Fibroblast of skin of right quadriceps (primary cell): ENCODE measurements around the gene TMPRSS9.
"Not testable (repeated sequence)": the region's sequence is repeated elsewhere in the genome, so short reads cannot be mapped to it uniquely, and the experiment has no call there.

Experiments
- DNase-seq: peaks from one replicate; pipeline ENCODE4 v3.0.0-alpha.2; 2013

Gene TMPRSS9

GRCh38 chr19:2464389-2464788 is 104.3 kb downstream of the TMPRSS9 start:
- no peak for DNase-seq

GRCh38 chr19:2468596-2468995 is 108.5 kb downstream of the TMPRSS9 start:
- no peak for DNase-seq

GRCh38 chr19:2469102-2469914 is 109.2 kb downstream of the TMPRSS9 start:
- DNase-seq = peak; percentile 94

- not testable (repeated sequence) for DNase-seq
These were observed 109.8 kb downstream of the TMPRSS9 start for GRCh38 chr19:2469915-2470200.

GRCh38 chr19:2474232-2475017 is 114.4 kb downstream of the TMPRSS9 start:
- peak; percentile 94 for DNase-seq

- peak; percentile 70 for DNase-seq
These were observed 115.1 kb downstream of the TMPRSS9 start for GRCh38 chr19:2475018-2475701.
